Measurements from ENCODE around the gene GALNS.

GALNS gene

GRCh38 chr16:88814144-88814502, 42.6 kb downstream of the GALNS start:
- no peak for DNase-seq

GRCh38 chr16:88813269-88814143, 43.2 kb downstream of the GALNS start:
- no peak for DNase-seq

DNA sequence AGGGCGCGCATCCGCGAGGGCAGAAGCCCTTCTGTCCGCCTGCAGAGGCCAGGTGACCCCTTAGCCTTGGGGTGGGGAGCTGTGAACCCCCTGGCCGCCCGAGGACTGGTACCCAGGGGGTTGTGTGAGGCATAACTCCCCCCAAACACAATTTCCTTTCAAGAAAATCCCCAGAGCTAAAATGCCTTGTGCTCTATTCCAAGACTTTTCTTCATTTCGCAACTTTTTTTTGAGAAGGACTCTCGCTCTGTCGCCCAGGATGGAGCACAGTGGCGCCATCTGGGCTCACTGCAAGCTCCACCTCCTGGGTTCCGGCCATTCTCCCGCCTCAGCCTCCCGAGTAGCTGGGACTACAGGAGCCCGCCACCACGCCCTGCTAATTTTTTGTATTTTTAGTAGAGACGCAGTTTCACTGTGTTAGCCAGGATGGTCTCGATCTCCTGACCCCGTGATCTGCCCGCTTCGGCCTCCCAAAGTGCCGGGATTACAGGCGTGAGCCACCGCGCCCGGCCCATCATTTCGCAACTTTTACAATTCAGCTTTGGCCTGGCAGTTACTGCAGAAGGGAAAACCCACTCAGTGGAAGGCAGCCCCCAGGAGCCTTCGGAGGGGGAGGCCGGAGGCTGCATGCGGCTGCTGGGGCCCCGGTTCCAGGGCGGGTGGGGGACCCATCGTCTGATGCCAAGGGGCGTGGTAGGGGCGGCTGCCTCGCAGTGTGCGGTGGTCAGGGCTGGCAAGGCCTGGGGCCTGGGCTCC, 44.1 kb downstream of the GALNS start:
- peak; percentile 31 for DNase-seq

DNA sequence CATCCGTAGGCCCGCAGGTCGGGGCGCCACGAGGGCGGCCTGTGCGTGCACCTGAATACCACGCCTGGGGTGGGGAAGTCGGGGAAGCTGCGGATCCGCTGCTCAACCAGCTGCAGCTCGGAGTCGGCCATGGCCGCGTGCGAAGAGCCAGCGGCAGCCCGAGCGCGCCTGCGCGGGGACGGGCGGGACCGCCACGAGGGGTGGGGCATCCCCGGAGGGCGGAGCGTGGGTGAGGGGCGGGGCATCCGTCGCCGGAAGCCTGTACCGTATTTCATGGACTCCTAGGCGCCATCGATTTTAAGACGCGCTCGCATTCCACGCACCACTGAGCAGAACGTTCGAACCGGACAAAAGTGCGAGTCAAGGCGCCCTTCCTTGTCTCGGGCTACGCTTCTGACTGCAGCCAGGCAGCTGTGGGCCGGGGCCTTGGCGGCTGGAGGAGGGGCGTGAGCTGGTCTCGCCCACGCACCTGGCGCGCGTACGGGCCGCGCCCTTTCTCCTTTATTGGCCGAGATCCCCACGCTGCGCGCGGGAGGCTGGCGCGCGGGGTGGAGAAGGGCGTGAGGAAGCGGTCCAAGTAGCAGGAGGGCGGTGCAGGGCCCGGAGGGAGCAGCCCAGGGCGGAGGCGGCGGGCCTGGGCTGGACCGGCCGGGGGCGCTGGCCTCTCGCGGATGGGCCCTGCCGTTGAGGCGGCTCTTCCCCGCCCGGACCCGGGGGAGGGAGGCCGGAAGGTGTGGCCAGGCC, 44.8 kb downstream of the GALNS start, which contains the start of gene APRT:
APRT (minus strand) TSS at position 160 of the 744 bp plus-strand sequence; CDS start at position 131, 29 bp downstream.
- peak; percentile 96 for DNase-seq

- DNase-seq: peak; percentile 74
These were observed 45.6 kb downstream of the GALNS start for GRCh38 chr16:88810912-88811768.

DNA sequence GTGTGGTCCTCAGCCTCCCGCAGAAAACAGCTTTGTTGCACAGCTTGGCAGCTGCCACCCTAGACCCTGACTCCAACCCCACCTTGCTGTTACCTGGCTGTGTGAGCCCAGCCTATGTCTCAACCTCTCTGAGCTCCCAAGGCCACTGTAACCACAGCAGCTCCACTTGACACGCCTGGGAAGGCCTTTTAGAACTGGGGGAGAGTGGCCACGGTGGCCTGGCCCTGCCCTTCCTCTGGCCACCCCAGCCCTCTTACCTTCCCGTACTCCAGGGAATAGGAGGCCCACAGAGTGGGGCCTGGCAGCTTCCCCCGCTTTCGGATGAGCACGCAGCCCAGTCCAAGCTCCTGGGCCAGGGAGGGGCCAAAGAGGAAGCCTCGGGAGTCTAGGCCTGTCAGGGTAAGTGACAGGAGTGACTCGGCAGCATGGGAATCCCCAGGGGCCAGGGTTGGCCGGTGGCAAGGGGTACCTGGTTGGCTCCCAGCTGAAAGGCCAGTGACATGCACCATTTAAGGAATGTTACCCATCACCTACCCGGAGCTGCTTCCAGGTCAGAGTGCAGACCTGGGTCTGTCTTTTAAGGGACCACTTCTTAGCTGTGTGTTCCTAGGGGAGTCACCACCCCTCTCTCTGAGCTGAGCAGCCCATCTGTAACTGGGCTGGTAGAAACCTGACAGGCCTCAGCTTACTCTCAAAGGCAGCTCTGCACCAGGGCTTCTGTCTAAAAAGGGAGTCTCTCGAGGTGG, 46.4 kb downstream of the GALNS start:
- no peak for DNase-seq

- no peak for DNase-seq
These were observed 47.0 kb downstream of the GALNS start for GRCh38 chr16:88809676-88810165.

- DNase-seq: no peak
These were observed 47.6 kb downstream of the GALNS start for GRCh38 chr16:88809068-88809675.

- no peak for DNase-seq
These were observed 48.9 kb downstream of the GALNS start for GRCh38 chr16:88807626-88808453.

GRCh38 chr16:88807142-88807625, 49.6 kb downstream of the GALNS start:
- no peak for DNase-seq

DNA sequence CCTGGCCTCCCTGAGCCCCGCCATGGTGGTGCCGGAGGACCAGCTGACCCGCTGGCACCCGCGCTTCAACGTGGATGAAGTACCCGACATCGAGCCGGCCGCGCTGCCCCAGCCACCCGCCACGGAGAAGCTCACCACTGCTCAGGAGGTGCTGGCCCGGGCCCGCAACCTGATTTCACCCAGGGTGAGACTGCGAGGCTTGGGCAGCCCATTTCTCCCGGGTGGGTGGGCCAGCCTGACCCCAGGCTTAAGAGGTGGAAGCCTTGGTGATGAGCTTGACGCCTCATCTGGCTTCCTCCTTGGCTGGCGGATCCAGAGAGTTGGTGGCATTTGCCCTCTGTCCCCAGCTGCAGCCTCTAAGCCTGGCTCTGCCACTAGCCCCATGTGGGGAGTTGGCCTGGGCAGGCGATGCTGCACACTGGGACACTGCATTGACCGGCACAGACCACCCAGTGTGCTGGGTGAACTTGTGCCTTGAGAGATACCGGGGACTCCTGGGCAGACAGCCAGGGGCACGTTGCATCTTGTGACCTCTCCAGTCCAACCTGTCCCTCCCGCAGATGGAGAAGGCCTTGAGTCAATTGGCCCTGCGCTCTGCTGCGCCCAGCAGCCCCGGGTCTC, 50.1 kb downstream of the GALNS start:
- no peak for DNase-seq

DNA sequence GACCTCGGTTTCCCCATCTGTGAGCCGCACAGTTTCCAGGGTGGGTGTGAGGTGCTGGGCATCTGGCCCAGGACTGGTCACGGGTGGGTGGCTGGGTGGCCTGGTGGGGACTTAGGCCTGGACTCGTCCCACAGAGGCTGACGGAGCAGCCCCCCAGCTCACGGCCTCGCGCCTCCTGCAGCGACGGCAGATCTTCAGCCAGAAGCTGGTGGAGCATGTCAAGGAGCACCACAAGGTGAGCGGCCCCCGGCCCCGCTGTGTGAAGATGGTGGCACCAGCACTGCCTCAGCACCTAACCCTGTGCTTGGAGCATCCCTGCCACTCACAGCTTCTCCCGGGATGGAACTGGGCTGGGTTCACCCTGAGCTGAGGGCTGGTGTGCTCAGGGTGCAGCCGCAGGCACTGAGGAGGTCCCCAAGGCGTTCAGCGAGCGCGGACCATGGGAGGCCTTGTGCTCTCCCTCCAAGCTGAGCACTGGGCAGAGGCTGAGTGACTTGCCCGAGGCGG, 50.8 kb downstream of the GALNS start:
- DNase-seq: no peak

DNA sequence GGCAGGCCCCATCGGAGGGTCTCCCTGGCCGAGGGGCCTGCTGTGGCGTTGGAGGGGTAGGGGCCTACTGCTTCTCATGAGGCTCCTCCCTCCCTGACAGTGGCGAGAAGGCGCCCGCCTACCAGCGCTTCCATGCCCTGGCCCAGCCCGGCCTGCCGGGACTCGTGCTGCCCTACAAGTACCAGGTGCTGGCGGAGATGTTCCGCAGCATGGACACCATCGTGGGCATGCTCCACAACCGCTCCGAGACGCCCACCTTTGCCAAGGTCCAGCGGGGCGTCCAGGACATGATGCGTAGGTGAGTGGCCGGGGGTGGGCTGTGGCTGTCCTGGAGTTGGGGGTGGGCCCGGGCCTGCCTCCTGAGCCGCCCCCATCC, 51.4 kb downstream of the GALNS start:
- no peak for DNase-seq

DNA sequence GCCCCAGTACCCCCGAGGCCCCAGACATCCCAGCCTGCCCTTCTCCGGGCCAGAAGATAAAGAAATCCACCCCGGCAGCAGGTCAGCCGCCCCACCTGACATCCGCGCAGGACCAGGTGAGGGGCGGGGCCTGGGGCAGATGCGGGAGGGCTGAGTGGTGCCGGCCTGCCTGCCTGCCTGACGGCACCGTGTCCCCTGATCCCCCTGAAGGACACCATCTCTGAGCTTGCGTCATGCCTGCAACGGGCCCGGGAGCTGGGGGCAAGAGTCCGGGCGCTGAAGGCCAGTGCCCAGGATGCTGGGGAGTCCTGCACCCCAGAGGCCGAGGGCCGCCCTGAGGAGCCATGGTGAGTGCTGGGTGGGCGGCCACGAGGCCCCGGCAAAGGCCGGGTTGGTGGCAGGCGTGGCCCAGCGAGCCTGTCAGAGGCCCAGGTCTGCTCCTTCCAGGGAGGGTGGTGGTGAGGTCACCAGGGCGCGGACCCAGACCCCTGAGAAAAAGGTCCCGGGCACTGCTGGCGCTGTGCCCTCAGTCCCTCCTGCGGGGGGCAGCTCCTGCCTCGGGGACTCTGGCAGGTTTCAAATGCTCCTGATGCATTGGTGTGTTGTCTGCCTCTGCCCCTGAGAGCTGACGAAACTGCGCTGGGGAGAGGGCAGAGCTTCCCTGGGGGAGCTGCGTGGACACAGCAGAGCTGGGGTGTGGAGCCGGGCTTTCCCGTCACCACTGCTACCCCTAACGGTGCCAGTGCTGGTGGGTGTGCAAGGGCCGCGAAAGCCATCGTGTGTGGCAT, 52.0 kb downstream of the GALNS start:
- DNase-seq: peak; percentile 43

GRCh38 chr16:88804173-88804551, 52.6 kb downstream of the GALNS start:
- no peak for DNase-seq

GRCh38 chr16:88803264-88803987, 53.3 kb downstream of the GALNS start, which contains the start of gene CDT1:
Gene CDT1 (plus strand): TSS chr16:88803789. CDS start chr16:88803832, 43 bp downstream.
- DNase-seq: peak; percentile 90

DNA sequence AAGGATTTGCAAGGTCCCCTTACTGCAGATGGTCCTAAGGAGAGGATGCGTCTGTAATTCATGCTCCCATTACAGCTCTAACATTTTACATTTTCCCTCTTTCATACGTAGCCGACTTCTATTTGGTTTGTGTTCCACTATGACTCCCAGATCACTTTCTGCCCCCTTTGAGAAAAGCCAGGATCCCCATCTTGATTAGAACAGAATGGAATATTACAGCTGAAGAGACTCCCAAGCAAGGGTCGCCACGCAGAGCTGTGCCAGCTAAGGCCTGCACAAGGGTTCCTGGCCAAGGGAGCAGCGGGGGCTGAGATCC, 56.5 kb downstream of the GALNS start:
- DNase-seq: no peak

Data from CD4-positive, alpha-beta T cell treated with Interleukin-6 for 4 hours (primary cell).